ENCODE measurements around the gene REN. TPM values are rescaled to one million over a fixed set of nuclear protein-coding genes. Genes with fewer than 3 reads are reported as not detected.

REN gene
- total and polyA plus RNA-seq, 2 of the 8 experiments (the other 6 are each of a cell fraction or from before 2014, with no cell fraction given): 0.05 TPM; not detected in 1

DNA sequence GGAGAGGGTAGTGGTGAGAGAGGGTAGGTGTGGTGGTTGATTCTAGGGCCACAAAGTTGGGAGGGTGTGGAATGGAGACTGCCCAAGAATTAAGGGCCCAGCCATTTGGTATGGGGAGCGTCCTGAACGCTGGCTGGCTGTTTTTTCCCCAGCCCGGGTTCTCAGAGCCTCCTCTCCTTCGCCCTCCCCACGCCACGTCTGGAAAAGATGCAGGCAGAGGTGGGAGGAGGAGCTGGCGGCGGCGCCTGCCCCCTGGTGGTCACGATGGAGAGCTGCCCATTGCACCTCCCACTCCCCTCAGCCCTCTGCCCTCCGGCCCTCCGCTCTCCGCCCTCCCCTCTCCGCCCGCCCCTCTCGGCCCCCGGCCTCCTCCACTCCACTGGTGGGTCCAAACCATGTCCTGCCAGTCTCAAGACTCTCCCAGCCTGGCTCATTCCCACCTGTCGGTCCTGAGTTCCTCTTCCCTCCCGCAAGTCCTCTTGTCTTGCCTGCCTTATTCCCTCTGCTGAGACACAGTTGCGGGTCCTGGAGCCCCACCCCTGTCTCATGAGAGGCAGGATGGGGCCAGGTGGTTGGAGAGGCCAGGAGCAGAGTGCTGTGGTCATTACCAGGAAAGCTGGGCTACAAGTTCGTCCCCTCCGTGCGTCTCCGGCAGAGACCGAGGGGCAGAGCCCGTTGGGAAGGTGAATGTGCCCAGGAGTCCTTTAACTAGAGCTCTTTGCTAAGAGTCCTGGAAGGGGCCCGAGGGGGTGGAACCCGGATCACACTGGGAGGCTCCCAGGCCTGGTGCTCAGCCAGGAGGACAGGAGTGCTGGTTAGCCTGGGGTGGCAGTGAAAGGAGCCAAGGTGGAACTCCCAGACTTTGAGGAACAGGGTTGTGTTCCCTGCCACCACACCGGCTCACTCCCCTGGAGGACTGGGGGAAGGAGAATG, 36.9 kb downstream of the REN start (continued):
- TF ChIP-seq, protein P1, sequence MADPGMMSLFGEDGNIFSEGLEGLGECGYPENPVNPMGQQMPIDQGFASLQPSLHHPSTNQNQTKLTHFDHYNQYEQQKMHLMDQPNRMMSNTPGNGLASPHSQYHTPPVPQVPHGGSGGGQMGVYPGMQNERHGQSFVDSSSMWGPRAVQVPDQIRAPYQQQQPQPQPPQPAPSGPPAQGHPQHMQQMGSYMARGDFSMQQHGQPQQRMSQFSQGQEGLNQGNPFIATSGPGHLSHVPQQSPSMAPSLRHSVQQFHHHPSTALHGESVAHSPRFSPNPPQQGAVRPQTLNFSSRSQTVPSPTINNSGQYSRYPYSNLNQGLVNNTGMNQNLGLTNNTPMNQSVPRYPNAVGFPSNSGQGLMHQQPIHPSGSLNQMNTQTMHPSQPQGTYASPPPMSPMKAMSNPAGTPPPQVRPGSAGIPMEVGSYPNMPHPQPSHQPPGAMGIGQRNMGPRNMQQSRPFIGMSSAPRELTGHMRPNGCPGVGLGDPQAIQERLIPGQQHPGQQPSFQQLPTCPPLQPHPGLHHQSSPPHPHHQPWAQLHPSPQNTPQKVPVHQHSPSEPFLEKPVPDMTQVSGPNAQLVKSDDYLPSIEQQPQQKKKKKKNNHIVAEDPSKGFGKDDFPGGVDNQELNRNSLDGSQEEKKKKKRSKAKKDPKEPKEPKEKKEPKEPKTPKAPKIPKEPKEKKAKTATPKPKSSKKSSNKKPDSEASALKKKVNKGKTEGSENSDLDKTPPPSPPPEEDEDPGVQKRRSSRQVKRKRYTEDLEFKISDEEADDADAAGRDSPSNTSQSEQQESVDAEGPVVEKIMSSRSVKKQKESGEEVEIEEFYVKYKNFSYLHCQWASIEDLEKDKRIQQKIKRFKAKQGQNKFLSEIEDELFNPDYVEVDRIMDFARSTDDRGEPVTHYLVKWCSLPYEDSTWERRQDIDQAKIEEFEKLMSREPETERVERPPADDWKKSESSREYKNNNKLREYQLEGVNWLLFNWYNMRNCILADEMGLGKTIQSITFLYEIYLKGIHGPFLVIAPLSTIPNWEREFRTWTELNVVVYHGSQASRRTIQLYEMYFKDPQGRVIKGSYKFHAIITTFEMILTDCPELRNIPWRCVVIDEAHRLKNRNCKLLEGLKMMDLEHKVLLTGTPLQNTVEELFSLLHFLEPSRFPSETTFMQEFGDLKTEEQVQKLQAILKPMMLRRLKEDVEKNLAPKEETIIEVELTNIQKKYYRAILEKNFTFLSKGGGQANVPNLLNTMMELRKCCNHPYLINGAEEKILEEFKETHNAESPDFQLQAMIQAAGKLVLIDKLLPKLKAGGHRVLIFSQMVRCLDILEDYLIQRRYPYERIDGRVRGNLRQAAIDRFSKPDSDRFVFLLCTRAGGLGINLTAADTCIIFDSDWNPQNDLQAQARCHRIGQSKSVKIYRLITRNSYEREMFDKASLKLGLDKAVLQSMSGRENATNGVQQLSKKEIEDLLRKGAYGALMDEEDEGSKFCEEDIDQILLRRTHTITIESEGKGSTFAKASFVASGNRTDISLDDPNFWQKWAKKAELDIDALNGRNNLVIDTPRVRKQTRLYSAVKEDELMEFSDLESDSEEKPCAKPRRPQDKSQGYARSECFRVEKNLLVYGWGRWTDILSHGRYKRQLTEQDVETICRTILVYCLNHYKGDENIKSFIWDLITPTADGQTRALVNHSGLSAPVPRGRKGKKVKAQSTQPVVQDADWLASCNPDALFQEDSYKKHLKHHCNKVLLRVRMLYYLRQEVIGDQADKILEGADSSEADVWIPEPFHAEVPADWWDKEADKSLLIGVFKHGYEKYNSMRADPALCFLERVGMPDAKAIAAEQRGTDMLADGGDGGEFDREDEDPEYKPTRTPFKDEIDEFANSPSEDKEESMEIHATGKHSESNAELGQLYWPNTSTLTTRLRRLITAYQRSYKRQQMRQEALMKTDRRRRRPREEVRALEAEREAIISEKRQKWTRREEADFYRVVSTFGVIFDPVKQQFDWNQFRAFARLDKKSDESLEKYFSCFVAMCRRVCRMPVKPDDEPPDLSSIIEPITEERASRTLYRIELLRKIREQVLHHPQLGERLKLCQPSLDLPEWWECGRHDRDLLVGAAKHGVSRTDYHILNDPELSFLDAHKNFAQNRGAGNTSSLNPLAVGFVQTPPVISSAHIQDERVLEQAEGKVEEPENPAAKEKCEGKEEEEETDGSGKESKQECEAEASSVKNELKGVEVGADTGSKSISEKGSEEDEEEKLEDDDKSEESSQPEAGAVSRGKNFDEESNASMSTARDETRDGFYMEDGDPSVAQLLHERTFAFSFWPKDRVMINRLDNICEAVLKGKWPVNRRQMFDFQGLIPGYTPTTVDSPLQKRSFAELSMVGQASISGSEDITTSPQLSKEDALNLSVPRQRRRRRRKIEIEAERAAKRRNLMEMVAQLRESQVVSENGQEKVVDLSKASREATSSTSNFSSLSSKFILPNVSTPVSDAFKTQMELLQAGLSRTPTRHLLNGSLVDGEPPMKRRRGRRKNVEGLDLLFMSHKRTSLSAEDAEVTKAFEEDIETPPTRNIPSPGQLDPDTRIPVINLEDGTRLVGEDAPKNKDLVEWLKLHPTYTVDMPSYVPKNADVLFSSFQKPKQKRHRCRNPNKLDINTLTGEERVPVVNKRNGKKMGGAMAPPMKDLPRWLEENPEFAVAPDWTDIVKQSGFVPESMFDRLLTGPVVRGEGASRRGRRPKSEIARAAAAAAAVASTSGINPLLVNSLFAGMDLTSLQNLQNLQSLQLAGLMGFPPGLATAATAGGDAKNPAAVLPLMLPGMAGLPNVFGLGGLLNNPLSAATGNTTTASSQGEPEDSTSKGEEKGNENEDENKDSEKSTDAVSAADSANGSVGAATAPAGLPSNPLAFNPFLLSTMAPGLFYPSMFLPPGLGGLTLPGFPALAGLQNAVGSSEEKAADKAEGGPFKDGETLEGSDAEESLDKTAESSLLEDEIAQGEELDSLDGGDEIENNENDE (IDR thresholded peaks at IDR 0.05; ENCODE audit: insufficient replicate concordance, low read length): no peak
- TF ChIP-seq RNF2 (IDR thresholded peaks at IDR 0.05; ENCODE audit: borderline replicate concordance, low read depth, low read length, missing control alignments, poor library complexity, severe bottlenecking) (no peak), JUND (IDR thresholded peaks at IDR 0.05; ENCODE audit: low read length) (no peak), EGR1 (IDR thresholded peaks at IDR 0.05; ENCODE audit: borderline replicate concordance, low read depth, low read length) (0 out of 2 replicates have a peak, but pooled peaks have one; percentile 28), CBX5 (IDR thresholded peaks at IDR 0.05; ENCODE audit: low read depth, low read length) (no peak), POLR2A (IDR thresholded peaks at IDR 0.05; ENCODE audit: control extremely low read depth in 1 of 2, low read depth in 2 of 2, low read length in 2 of 2) (peak in 1 of 2 experiments; percentile 49; a peak in 1 of 3 replicates), SP4 (IDR thresholded peaks at IDR 0.05; ENCODE audit: low read length) (no peak)
- TF ChIP-seq, protein P2, sequence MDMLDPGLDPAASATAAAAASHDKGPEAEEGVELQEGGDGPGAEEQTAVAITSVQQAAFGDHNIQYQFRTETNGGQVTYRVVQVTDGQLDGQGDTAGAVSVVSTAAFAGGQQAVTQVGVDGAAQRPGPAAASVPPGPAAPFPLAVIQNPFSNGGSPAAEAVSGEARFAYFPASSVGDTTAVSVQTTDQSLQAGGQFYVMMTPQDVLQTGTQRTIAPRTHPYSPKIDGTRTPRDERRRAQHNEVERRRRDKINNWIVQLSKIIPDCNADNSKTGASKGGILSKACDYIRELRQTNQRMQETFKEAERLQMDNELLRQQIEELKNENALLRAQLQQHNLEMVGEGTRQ (IDR thresholded peaks at IDR 0.05; ENCODE audit: low read length): no peak; the same call in 1 of the 2 replicates
